SK-N-MC (cell line): ENCODE results near the gene C20orf173.

Experiments
- EZH2 ChIP-seq: fragments of 200-600 bp; sonication (generic); IDR thresholded peaks from one replicate; pipeline ENCODE4 v1.6.1; 2017; ENCODE audit warnings: antibody characterized with exemption
- POLR2AphosphoS5 ChIP-seq: IDR thresholded peaks from 2 replicates; pipeline ENCODE4 v1.6.1; 2012; ENCODE audit warnings: mild to moderate bottlenecking, low read depth, low read length, borderline replicate concordance

DNA sequence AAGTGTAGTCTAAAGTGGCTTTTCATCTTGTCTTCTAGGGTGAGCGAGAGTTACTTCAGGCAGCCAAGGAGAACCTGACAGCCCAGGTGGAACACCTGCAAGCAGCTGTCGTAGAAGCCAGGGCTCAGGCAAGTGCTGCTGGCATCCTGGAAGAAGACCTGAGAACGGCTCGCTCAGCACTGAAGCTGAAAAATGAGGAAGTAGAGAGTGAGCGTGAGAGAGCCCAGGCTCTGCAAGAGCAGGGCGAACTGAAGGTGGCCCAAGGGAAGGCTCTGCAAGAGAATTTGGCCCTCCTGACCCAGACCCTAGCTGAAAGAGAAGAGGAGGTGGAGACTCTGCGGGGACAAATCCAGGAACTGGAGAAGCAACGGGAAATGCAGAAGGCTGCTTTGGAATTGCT lies 27.1 kb downstream of the C20orf173 start:
- no peak for TF ChIP-seq POLR2AphosphoS5
- TF ChIP-seq EZH2: no peak
